DMS114 treated with DMSO at 0.1 percent for 48 hours (cell line): ENCODE data around the gene ANKRD6.
"Not testable (repeated sequence)": the region's sequence is repeated elsewhere in the genome, so short reads cannot be mapped to it uniquely, and the experiment has no call there.

Experiments
- DNase-seq: peaks from one replicate; lab custom pipeline; 2025; ENCODE audit not compliant: unreplicated experiment; lab: John Stamatoyannopoulos, UW

ANKRD6 gene

GRCh38 chr6:89432875-89433251 is at the start of gene ANKRD6:
Gene ANKRD6, plus strand, starts transcription at chr6:89433152. Its CDS starts 133,825 bp downstream, at chr6:89566977.
- DNase-seq, result peak; percentile 7

DNA sequence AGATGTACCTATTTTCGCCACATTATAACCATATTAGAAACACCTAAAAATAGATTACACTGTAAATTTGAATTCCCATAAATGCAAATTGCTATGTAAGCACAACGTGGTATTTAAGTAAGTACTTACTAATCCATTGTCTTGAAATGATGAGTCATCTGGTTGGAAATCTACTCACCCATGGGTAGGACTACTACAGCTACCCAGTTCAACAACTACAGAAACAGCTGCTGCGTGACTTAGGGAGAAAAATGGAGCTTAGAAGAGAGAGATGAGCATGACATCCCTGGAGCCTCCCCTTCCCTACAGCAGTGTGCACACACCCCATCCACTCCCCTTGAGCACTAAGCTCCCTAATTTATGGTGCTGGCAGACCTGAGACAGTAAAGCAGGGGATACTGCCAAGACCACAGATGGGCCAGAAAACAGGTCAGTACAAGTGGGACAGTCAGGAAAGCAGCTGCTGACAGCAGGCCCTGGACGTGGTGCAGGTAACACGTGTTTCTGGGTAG is 47.7 kb upstream of the ANKRD6 start:
- DNase-seq, result no peak

- DNase-seq, result no peak
Observed at GRCh38 chr6:89385846-89386245, 47.1 kb upstream of the ANKRD6 start.

DNA sequence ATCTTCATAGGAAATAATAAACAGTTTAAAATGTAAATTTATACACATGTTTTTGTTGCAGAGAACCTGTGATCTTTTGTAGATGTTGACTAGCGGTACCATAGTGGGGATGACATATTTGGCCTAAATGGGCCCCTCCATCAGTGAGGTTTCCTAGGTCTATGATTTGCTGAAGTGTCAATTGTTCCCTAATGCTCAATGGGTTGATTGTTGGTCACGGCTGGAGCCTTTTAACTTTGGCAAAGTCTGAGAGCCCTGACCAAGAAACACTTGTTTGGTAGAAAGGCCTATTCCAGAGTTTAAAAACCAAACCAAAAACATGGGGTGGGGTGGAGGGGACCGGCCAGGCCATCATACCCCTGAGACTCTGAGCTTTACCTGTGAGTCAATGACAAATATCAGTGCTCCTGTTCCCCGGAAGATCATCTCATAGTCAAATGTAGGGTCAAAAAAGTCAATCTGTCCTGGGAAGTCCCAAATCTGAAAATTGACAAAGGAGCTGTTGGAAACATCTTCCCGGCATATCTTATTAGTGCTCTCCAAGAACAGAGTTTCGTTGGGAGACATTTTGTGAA is 45.9 kb upstream of the ANKRD6 start:
- DNase-seq, result no peak

DNA sequence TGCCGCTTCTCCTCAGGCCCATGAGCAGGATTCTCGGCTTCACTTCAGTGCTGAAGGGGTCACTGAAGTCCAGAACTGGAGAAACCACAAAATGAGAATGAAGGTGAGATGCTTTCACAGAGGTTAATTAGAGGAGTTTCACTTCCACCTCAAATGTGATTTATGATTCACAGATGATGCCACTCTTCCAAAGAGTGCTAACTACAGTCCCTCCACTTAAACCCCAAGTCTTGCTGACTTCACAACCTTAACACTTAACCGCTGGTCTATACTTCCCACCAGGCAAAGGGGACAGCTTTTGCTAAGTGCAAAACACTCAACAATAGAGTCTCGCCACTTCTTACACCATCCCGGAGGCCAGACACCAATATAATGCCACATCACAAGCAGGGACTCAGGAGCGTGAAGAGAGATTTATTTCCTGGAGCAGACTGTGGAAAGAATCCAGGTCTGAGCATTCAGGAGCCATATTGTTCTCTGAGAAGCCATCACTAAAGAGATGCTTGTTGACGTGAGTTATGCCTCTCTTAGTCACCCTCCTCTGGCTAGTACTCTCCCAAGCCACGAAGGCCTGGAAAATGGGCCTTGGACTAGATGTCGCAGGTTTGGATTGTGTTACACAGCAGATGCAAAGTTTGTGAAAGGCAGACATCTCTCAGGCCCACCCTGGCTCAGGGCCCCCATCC is 45.3 kb upstream of the ANKRD6 start:
- no peak for DNase-seq

DNA sequence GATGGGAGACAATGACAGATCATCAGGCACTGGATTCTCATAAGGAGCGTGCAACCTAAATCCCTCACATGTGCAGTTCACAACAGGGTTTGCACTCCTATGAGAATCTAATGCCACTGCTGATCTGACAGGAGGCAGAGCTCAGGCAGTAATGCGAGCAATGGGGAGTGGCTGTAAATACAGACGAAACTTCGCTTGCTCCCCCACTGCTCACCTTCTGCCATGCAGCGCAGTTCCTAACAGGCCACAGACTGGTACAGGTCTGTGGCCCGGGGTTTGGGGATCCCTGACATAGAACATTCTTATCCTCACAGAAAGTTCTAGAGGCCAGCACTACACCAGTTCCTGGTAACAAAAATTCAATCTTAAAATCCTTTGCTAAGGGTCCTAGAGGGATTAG is 44.1 kb upstream of the ANKRD6 start:
- DNase-seq, result no peak

GRCh38 chr6:89392823-89393222 is 40.1 kb upstream of the ANKRD6 start:
- DNase-seq, result no peak

- no peak for DNase-seq
Observed at GRCh38 chr6:89393659-89394058, 39.3 kb upstream of the ANKRD6 start.

DNA sequence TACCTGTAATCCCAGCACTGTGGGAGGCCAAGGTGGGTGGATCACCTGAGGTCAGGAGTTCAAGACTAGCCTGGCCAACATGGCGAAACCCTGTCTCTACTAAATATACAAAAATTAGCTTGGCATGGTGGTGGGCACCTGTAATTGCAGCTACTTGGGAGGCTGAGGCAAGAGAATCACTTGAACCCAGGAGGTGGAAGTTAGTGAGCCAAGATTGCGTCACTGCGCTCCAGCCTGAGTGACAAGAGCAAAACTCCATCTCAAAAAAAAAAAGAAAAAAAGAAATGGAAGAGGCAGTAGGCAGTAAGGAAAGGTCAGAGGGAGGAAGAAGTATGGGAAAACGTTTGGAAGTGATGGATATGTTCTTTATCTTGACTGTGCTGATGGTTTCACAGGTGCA is 35.1 kb upstream of the ANKRD6 start:
- DNase-seq, result not testable (repeated sequence)

- no peak for DNase-seq
Observed at GRCh38 chr6:89398762-89399525, 34.0 kb upstream of the ANKRD6 start.

GRCh38 chr6:89400050-89400449 is 32.9 kb upstream of the ANKRD6 start:
- DNase-seq, result no peak

GRCh38 chr6:89400912-89401399 is 32.0 kb upstream of the ANKRD6 start:
- no peak for DNase-seq

DNA sequence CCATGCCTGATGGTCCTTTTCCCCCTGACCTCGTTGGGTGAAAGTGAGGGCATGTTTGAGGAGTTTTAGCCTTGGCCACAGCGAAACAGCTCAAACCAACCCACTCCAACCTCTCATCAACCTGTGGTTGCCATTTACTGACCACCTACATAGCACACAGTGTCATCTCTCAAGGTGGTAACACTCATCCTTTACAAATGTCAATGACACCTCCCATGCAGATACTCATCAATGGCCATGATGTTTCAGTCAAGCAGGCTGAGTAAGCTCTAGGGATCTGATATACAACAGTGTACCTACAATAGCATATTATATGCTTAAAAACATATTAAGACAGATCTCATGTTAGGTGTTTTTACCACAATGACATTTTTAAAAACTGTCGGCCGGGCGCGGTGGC is 30.2 kb upstream of the ANKRD6 start:
- DNase-seq, result no peak

- no peak for DNase-seq
Observed at GRCh38 chr6:89404512-89404911, 28.4 kb upstream of the ANKRD6 start.

DNA sequence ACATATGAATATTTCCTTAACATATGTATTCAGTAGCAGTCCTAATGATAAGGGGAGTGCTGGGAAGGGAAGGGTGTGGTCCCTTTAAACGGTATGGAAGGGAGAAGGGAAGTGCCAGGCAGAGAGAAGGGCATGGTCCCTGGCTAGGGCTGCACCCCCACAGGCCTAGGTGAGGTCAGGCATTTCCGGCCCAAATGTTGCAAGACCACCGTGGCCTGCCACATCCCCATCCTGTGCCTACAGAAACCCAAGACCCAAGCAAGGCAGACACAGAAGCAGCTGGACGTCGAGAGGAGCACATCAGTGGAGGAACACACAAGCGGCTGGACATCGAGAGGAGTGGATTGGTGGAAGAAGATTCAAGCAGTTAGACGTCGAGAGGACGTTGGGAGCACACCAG is 26.8 kb upstream of the ANKRD6 start:
- DNase-seq, result no peak

DNA sequence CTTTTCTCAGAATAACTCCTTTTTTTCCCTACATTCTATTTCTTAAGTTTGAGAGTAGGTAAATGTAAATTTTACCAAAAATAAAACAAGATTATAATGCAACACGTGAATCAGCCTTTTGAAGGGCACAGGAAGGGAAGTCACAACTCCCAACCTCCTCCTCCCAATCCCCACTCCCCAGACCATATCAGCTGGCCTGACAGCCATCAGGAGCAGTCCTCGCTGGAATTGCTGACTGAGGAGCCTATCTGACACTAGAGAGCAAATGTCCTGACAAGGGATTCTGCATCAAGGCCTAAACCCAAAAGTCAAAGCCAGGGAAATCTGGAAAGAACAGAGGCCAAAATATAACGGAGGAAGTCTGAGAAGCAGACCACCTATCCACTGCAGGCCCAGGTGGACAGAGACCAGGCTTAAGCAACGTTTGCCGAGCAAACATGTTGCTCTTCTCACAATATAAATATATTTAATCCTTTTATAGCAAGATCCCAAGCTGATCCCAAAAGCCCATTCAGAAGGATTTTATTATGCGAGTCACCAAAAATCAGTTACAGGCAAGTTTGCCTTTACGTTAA is 23.4 kb upstream of the ANKRD6 start:
- no peak for DNase-seq

- no peak for DNase-seq
Observed at GRCh38 chr6:89410231-89410761, 22.7 kb upstream of the ANKRD6 start.

DNA sequence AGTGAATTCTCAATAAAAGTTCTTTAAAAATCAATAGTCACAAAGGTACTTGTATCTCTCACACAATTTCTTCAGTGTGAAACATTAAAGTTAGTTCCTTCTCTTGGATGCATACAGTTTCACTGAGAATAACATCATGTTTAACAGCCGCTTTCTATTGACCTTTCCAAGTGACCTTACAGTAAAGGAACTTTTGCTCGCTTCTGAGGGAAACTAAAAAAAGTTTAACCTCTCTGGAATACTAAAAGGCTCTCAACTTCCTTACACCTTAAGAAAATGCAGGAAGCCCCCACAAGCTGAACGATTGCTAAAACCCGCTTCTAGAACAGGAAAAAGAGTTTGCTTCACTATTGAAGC is 22.2 kb upstream of the ANKRD6 start:
- no peak for DNase-seq

GRCh38 chr6:89411145-89412070 is 21.5 kb upstream of the ANKRD6 start:
- DNase-seq, result no peak
